HepG2 (cell line): ENCODE results near the gene MYO7A. TPM values are rescaled to one million over a fixed set of nuclear protein-coding genes. Genes with fewer than 3 reads are reported as not detected.
A peak's percentile ranks its signal among the peaks of the same experiment; 100 is the strongest.

Source experiments
- ATAC-seq: fragments of 200-7000 bp; cut with Tn5 transposase; 3 replicates; pipeline ENCODE4 v1.9.1; 2020; ENCODE audit warnings: mild to moderate bottlenecking, moderate library complexity
- BruUV-seq: library from RNA; stranded (reverse); fragments of 400-500 nt; replicated peaks from 2 replicates; lab custom pipeline; 2021; lab: Mats Ljungman, UMichigan
- CTCF ChIA-PET: fragments of 300-600 bp; formaldehyde crosslinking; extraction: SDS; loops from one replicate; lab custom pipeline; 2021; ENCODE audit warnings: low total read pairs, inconsistent platforms, low intra/inter-chr PET ratio; lab: Yijun Ruan, JAX
- POLR2A ChIA-PET: fragments of 350-600 bp; sonication (Branson Sonifier 250); formaldehyde crosslinking; loops from one replicate; lab custom pipeline; 2020; ENCODE audit warnings: antibody characterized with exemption, inconsistent platforms; lab: Yijun Ruan, JAX
- DNase-seq: peaks from one replicate; pipeline ENCODE4 v3.0.0-alpha.2; 2015; ENCODE audit warnings: low spot score
- FAIRE-seq: peaks from 3 replicates; lab custom pipeline; 2011; peaks lifted over from hg19 to GRCh38; lab: Jason Lieb, UNC
- H2AFZ ChIP-seq: one replicate; pipeline ENCODE4 v1.6.1; 2011; ENCODE audit warnings: low read length, inconsistent platforms
- H3K27ac ChIP-seq: fragments of 300-600 bp; 3 replicates; pipeline ENCODE4 v1.8.0; 2011; ENCODE audit warnings: mixed run types, mild to moderate bottlenecking, mixed read lengths, low read length, inconsistent platforms; ENCODE audit not compliant: insufficient read depth; ENCODE audit errors: extremely low read length
- H3K27me3 ChIP-seq, 2 experiments: fragments of 200-600 bp in 1 of 2; 2 replicates in 1 of 2; 3 replicates in 1 of 2; pipeline versions ENCODE4 v1.6.0 to v1.8.0; 2011; ENCODE audit warnings: low read length in 2 of 2, mild to moderate bottlenecking in 2 of 2, moderate library complexity in 2 of 2, inconsistent platforms in 1 of 2; ENCODE audit not compliant: insufficient read depth in 2 of 2, control insufficient read depth in 1 of 2
- H3K36me3 ChIP-seq, 2 experiments: fragments of 200-600 bp in 1 of 2; replicated peaks in 1 of 2; 2 replicates in 1 of 2; 3 replicates in 1 of 2; pipeline versions ENCODE4 v1.5.1 to v1.8.0; 2011; ENCODE audit warnings: low read length in 2 of 2, inconsistent platforms in 1 of 2; ENCODE audit not compliant: insufficient read depth in 2 of 2, control insufficient read depth in 1 of 2
- H3K4me1 ChIP-seq: 2 replicates; pipeline ENCODE4 v1.5.1; 2012; ENCODE audit warnings: low read length, inconsistent platforms; ENCODE audit not compliant: insufficient read depth
- H3K4me2 ChIP-seq: 2 replicates; pipeline ENCODE4 v1.6.0; 2011; ENCODE audit warnings: low read depth, low read length, inconsistent platforms
- H3K4me3 ChIP-seq, 3 experiments: fragments of 200-600 bp in 1 of 3; sonication (generic), shearing (Covaris generic) in 1 of 3; replicated peaks in 1 of 3; 2 replicates each; pipeline ENCODE4 v1.5.1; 2011 to 2016; ENCODE audit warnings: low read length in 3 of 3, inconsistent platforms in 2 of 3, low read depth in 2 of 3, mild to moderate bottlenecking in 2 of 3, control low read depth in 1 of 3, mixed read lengths in 1 of 3; ENCODE audit not compliant: insufficient read depth in 1 of 3
- H3K79me2 ChIP-seq: one replicate; pipeline ENCODE4 v1.6.1; 2011; ENCODE audit warnings: low read length, inconsistent platforms; ENCODE audit not compliant: insufficient read depth
- H3K9ac ChIP-seq: 2 replicates; pipeline ENCODE4 v1.6.0; 2011; ENCODE audit warnings: mild to moderate bottlenecking, low read depth, low read length, inconsistent platforms; ENCODE audit not compliant: insufficient read depth
- H3K9me3 ChIP-seq: 2 replicates; pipeline ENCODE4 v1.5.1; 2012; ENCODE audit warnings: mild to moderate bottlenecking, low read length
- H4K20me1 ChIP-seq: 2 replicates; pipeline ENCODE4 v1.6.0; 2011; ENCODE audit warnings: inconsistent platforms, mild to moderate bottlenecking, low read length, moderate library complexity; ENCODE audit not compliant: insufficient read depth
- CBX1 ChIP-seq: IDR thresholded peaks from one replicate; pipeline ENCODE4 v1.6.1; 2016; ENCODE audit warnings: antibody characterized with exemption, low read depth
- CTCF ChIP-seq: sonication (generic); formaldehyde crosslinking; IDR thresholded peaks from 2 replicates; pipeline ENCODE4 v1.5.0; 2020; ENCODE audit warnings: mild to moderate bottlenecking, missing genetic modification reagents, moderate library complexity
- GABPB1 ChIP-seq: IDR thresholded peaks from 2 replicates; pipeline ENCODE4 v1.6.1; 2016; ENCODE audit warnings: mild to moderate bottlenecking, missing genetic modification reagents, moderate library complexity, missing compliant biosample characterization
- JARID2 ChIP-seq: sonication (generic); formaldehyde crosslinking; IDR thresholded peaks from 2 replicates; pipeline ENCODE4 v1.8.1; 2023; ENCODE audit warnings: missing genetic modification reagents, inconsistent platforms; ENCODE audit not compliant: insufficient replicate concordance
- MED1 ChIP-seq: sonication (generic); formaldehyde crosslinking; IDR thresholded peaks from 2 replicates; pipeline ENCODE4 v1.4.0; 2020; ENCODE audit warnings: missing genetic modification reagents
- SAP130 ChIP-seq: IDR thresholded peaks from 2 replicates; pipeline ENCODE4 v1.6.1; 2016; ENCODE audit warnings: low read depth
- SPEN ChIP-seq: sonication (generic); formaldehyde crosslinking; IDR thresholded peaks from 2 replicates; pipeline ENCODE4 v1.5.1; 2020; ENCODE audit warnings: low read depth, mild to moderate bottlenecking, missing genetic modification reagents
- SRSF9 ChIP-seq: fragments of 200-400 bp; formaldehyde crosslinking; IDR thresholded peaks from 2 replicates; pipeline ENCODE4 v1.6.1; 2018; ENCODE audit warnings: borderline replicate concordance, mild to moderate bottlenecking, low read depth, low read length; ENCODE audit not compliant: insufficient read depth, poor library complexity, severe bottlenecking
- SRY ChIP-seq: sonication (generic); formaldehyde crosslinking; IDR thresholded peaks from 2 replicates; pipeline ENCODE4 v1.8.0; 2022; ENCODE audit warnings: mild to moderate bottlenecking, missing genetic modification reagents
- ZBTB7B ChIP-seq: sonication (generic); formaldehyde crosslinking; IDR thresholded peaks from 2 replicates; pipeline ENCODE4 v1.4.0; 2020; ENCODE audit warnings: missing genetic modification reagents
- ZFY ChIP-seq: sonication (generic); formaldehyde crosslinking; IDR thresholded peaks from 2 replicates; pipeline ENCODE4 v1.4.0; 2020; ENCODE audit warnings: missing genetic modification reagents
- ZNF546 ChIP-seq: sonication (generic); formaldehyde crosslinking; conservative IDR thresholded peaks from 2 replicates; pipeline ENCODE4 v1.8.1; 2023; ENCODE audit warnings: mild to moderate bottlenecking, missing genetic modification reagents
- ZNF687 ChIP-seq: sonication (generic); formaldehyde crosslinking; IDR thresholded peaks from 2 replicates; pipeline ENCODE4 v1.5.1; 2020; ENCODE audit warnings: mild to moderate bottlenecking, missing genetic modification reagents, moderate library complexity
- ZSCAN31 ChIP-seq: sonication (generic); formaldehyde crosslinking; IDR thresholded peaks from 2 replicates; pipeline ENCODE4 v1.5.0; 2020; ENCODE audit warnings: low read depth, mild to moderate bottlenecking, missing genetic modification reagents
- WGBS: methylation state at CpG from one replicate; pipeline ENCODE4 v1.1.6; 2017; ENCODE audit warnings: low lambda C conversion rate; 5-methylcytosine and 5-hydroxymethylcytosine counted together
- in situ Hi-C: cut with HindIII; loops from 2 replicates; pipeline ENCODE4 v1.10.0; 2017; ENCODE audit warnings: low pct_unique_long_range_greater_than_20kb; ENCODE audit not compliant: extremely low pct_ligation_motif_present
- intact Hi-C: fragments of 100-400 bp; cut with micrococcal nuclease; formaldehyde crosslinking; loops from one replicate; pipeline ENCODE4 v1.10.0; 2022; ENCODE audit not compliant: unreplicated experiment
- polyA plus RNA-seq, 8 experiments: library from polyadenylated mRNA; depleted of rRNA in 3 of 8; stranded (reverse) in 7 of 8; unstranded in 1 of 8; fragments of >200 nt; fragmentation: Illumina TruSeq in 4 of 8; extraction: Trizol in 4 of 8; gene quantifications; 2 replicates each; pipeline versions ENCODE4 v1.2.1 to v1.2.3, GENCODE V29; 2011 to 2016; ENCODE audit warnings: low read depth in 4 of 8, missing spikeins in 1 of 8, mixed read lengths in 1 of 8; ENCODE audit not compliant: insufficient read depth in 1 of 8
- total RNA-seq, 5 experiments: library from RNA; depleted of rRNA; stranded (reverse); fragments of >200 nt; fragmentation: Illumina TruSeq; extraction: Trizol; gene quantifications; 2 replicates each; pipeline ENCODE4 v1.2.3, GENCODE V29; 2016; ENCODE audit warnings: low read depth in 1 of 5

MYO7A gene
- total and polyA plus RNA-seq, 2 of the 13 experiments (the other 11 are each of a cell fraction or from before 2014, with no cell fraction given), result 7.5 to 10.0 TPM

- Histone ChIP-seq H3K79me2 (no peaks in the 10 kb centered on the region), H3K27me3 (no peaks in the 10 kb centered on the region; a peak in 1 of 5 replicates), H4K20me1 (no peaks in the 10 kb centered on the region), H3K36me3 (no peaks in the 10 kb centered on the region), H3K9me3 (no peaks in the 10 kb centered on the region), H2AFZ (no peak overlapping the region), H3K27ac (no peak overlapping the region), H3K9ac (no peak overlapping the region), H3K4me2 (no peak overlapping the region), H3K4me1 (peaks cover 38% of the 10 kb centered on the region), H3K4me3 (no peak overlapping the region)
- BruUV-seq, result no TSS peak
- DNase-seq, result peak; percentile 60
- ChIA-PET CTCF (interaction anchor here (0.8 to 4.2 kb wide), 7 partner anchors 18 to 281 kb away, joined by 3 to 85 read pairs (median 3); partner anchors contain the start of gene CAPN5), POLR2A (interaction anchor here (0.6 to 1.9 kb wide), 4 partner anchors 9 to 60 kb away, joined by 3 to 16 read pairs (median 7); partner anchors contain the start of gene CAPN5)
- 34% methylated on average over 5 of the region's 9 CpGs for WGBS
- intact Hi-C loops, result loop anchor here (1.0 to 10.0 kb wide), 2 partner anchors 25 to 287 kb away; partner anchors contain the start of gene CAPN5
- peak; percentile 81 for FAIRE-seq
- in situ Hi-C loops, result loop anchor here (5.0 kb wide), 2 partner anchors 44 to 174 kb away; no protein-coding TSS in a partner anchor
- ATAC-seq, result peak; percentile 62
- TF ChIP-seq SAP130 (CRISPR knock-in tag) (0 out of 2 replicates have a peak, but pooled peaks have one; percentile 18), SRSF9 (no peak), ZSCAN31 (CRISPR knock-in tag) (peak; percentile 37; the same call in 1 of the 2 replicates), JARID2 (CRISPR knock-in tag) (no peak), ZFY (peak; percentile 40; the same call in 1 of the 2 replicates), ZNF546 (CRISPR knock-in tag) (no peak), ZNF687 (CRISPR knock-in tag) (peak; percentile 44; the same call in 1 of the 2 replicates), CTCF (peak; percentile 97), MED1 (CRISPR knock-in tag) (0 out of 2 replicates have a peak, but pooled peaks have one; percentile 17), GABPB1 (CRISPR knock-in tag) (peak; percentile 38; the same call in 1 of the 2 replicates), CBX1 (peak; percentile 59), SRY (CRISPR knock-in tag) (0 out of 2 replicates have a peak, but pooled peaks have one; percentile 45), SPEN (0 out of 2 replicates have a peak, but pooled peaks have one; percentile 24), ZBTB7B (CRISPR knock-in tag) (no peak)
These were observed 36.7 kb upstream of the MYO7A start for GRCh38 chr11:77091146-77091940.
